Measurements from ENCODE around the gene ING3. TPM values are rescaled to one million over a fixed set of nuclear protein-coding genes. Genes with fewer than 3 reads are reported as not detected.

Gene ING3
- total and polyA plus RNA-seq, 9 donors, result 10.1 to 19.5 (median 17.0) TPM

- intact Hi-C loops (cut with DNase I), result no loop called here
- Histone ChIP-seq H3K4me3 (no peak overlapping the region), H3K9me3 (no peaks in the 10 kb centered on the region), H3K27ac (no peak overlapping the region), H3K27me3 (no peaks in the 10 kb centered on the region), H3K4me1 (ENCODE audit: insufficient read depth) (no peaks in the 10 kb centered on the region), H3K36me3 (no peaks in the 10 kb centered on the region)
- no peak for DNase-seq
- TF ChIP-seq CTCF (IDR thresholded peaks at IDR 0.05), result no peak
- no peak for TF ChIP-seq POLR2A (IDR thresholded peaks at IDR 0.05)
- TF ChIP-seq EP300 (IDR thresholded peaks at IDR 0.05), result no peak
- 17 to 35% (median 27%) methylated on average over 6 of the region's 6 CpGs for WGBS, 3 donors
Observed at GRCh38 chr7:120944826-120945562, 5.6 kb upstream of the ING3 start.

- H3K4me3 ChIP-seq, result no peak overlapping the region
- no peaks in the 10 kb centered on the region for H3K36me3 ChIP-seq
- intact Hi-C loops (cut with DNase I), result no loop called here
- no peak overlapping the region for H3K27ac ChIP-seq
- no peaks in the 10 kb centered on the region for H3K9me3 ChIP-seq
- DNase-seq, result no peak
- no peaks in the 10 kb centered on the region for H3K27me3 ChIP-seq
- no peaks in the 10 kb centered on the region for H3K4me1 ChIP-seq (ENCODE audit: insufficient read depth)
- no peak for TF ChIP-seq CTCF (IDR thresholded peaks at IDR 0.05)
- TF ChIP-seq EP300 (IDR thresholded peaks at IDR 0.05), result no peak
- TF ChIP-seq POLR2A (IDR thresholded peaks at IDR 0.05), result no peak
Observed at GRCh38 chr7:120947980-120948379, 2.6 kb upstream of the ING3 start.

GRCh38 chr7:120949393-120949911 lies 1.1 kb upstream of the ING3 start:
- DNase-seq, result no peak
- no peak for TF ChIP-seq EP300 (IDR thresholded peaks at IDR 0.05)
- no peak for TF ChIP-seq POLR2A (IDR thresholded peaks at IDR 0.05)
- TF ChIP-seq CTCF (IDR thresholded peaks at IDR 0.05), result no peak
- Histone ChIP-seq H3K27ac (no peak overlapping the region), H3K27me3 (no peaks in the 10 kb centered on the region), H3K9me3 (no peaks in the 10 kb centered on the region), H3K4me1 (ENCODE audit: insufficient read depth) (no peaks in the 10 kb centered on the region), H3K4me3 (peak overlapping the region; percentile 78), H3K36me3 (no peaks in the 10 kb centered on the region)
- WGBS, 3 donors, result 60 to 63% (median 60%) methylated on average over 8 of the region's 8 CpGs
- intact Hi-C loops (cut with DNase I), result no loop called here

- H3K27ac ChIP-seq, result no peak overlapping the region
- peak overlapping the region; percentile 78 for H3K4me3 ChIP-seq
- no peak for DNase-seq
- 4 to 6% (median 4%) methylated on average over 10 of the region's 10 CpGs for WGBS, 3 donors
- intact Hi-C loops (cut with DNase I), result no loop called here
- TF ChIP-seq CTCF (IDR thresholded peaks at IDR 0.05) (no peak), EP300 (IDR thresholded peaks at IDR 0.05) (no peak), POLR2A (IDR thresholded peaks at IDR 0.05) (no peak)
- no peaks in the 10 kb centered on the region for H3K4me1 ChIP-seq (ENCODE audit: insufficient read depth)
- H3K36me3 ChIP-seq, result no peaks in the 10 kb centered on the region
- H3K9me3 ChIP-seq, result no peaks in the 10 kb centered on the region
- no peaks in the 10 kb centered on the region for H3K27me3 ChIP-seq
Observed at GRCh38 chr7:120949998-120950538, 509 bp upstream of the ING3 start.

All from ovary (tissue), 9 donors.